ENCODE data around the gene FREM3.

- TF ChIP-seq CTCF (IDR thresholded peaks at IDR 0.05) = no peak
- no peak for TF ChIP-seq POLR2AphosphoS5 (IDR thresholded peaks at IDR 0.05)
- no peak for TF ChIP-seq POLR2A (IDR thresholded peaks at IDR 0.05)
- TF ChIP-seq EP300 (IDR thresholded peaks at IDR 0.05; ENCODE audit: low read depth) = no peak
Observed at GRCh38 chr4:143643399-143643798, 57.1 kb downstream of the FREM3 start.

Measured in transverse colon (tissue), 4 donors.